SHP77 (cell line): ENCODE data around the gene NPY1R.

ENCODE experiments used
- DNase-seq, 2 experiments: peaks; one replicate each; lab custom pipeline; 2025; lab: John Stamatoyannopoulos, UW

Gene NPY1R

DNA sequence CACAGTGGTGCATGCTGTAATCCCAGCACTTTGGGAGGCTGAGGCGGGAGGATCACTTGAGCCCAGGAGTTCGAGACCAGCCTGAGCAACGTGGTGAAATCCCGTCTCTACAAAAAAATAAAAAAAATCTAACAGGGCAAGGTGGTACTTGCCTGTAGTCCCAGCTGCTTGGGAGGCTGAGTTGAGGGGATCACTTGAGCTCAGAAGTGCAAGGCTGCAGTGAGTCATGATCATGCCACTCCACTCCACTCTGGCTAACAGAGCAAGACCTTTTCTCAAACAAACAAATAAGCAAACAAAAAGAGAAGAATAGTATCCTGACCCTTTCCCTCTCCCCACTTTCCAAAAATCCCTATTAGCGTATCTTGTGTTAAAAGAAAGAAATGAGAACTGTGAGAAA lies 52.7 kb downstream of the NPY1R start:
- DNase-seq = no peak

DNA sequence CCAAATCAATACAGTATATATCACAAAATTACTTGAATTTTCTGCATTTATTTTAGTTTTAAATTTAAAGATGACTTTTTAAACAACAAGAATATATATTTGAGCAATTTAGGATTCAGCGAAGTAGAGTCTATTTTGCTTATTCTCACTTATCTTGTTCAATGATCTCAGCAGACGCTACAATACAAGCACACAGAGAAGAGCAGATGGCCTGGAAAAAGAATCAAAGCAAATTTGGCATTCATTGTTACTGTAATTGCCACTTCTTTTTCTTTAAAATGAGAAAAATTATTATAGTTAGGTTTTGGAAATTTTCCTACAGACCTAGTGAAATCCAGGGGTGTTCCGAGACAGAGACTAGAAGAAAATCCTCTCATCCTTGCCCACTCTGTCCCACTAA lies 57.5 kb downstream of the NPY1R start:
- no peak for DNase-seq
